Fibroblast of pulmonary artery (primary cell): ENCODE results near the gene GMDS.

ENCODE experiments used
- DNase-seq: peaks from one replicate; pipeline ENCODE4 v3.0.0-alpha.2; 2010; ENCODE audit warnings: low read depth
- H3K4me3 ChIP-seq: replicated peaks from 2 replicates; pipeline ENCODE4 v1.5.1; 2011; ENCODE audit warnings: low read depth, mild to moderate bottlenecking, control low read depth, low read length, moderate library complexity
- TF ChIP-seq, protein P1 (sequence below): IDR thresholded peaks from 2 replicates; pipeline ENCODE4 v1.5.1; 2011; ENCODE audit warnings: mild to moderate bottlenecking, control low read depth, low read length, inconsistent platforms; ENCODE audit errors: missing control alignments

Gene GMDS

DNA sequence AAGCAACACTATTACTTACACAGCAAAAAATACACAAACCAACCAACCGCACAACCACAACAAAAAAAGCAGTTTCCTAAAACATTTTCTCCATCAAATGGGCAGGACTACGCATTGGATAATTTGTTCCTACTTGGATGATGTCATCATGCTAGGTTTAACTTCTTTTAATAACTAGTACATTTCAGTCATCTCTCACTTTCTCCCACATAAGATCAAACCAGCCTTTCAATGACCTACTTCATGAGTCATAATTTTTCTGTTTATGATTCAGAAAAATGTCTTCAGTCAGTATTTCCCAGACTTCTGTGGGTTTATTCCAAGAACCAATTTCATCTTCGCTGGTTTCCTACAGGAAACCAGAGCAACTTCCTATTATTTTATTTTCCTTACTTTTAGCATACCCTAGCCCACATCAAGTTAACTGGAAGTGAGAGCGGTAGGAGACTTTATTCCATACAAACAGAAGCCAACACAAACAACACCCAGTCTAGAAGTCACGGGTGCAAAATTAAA lies 134.2 kb downstream of the GMDS start:
- DNase-seq: peak; percentile 91
- no peak overlapping the region for H3K4me3 ChIP-seq
- TF ChIP-seq, protein P1, sequence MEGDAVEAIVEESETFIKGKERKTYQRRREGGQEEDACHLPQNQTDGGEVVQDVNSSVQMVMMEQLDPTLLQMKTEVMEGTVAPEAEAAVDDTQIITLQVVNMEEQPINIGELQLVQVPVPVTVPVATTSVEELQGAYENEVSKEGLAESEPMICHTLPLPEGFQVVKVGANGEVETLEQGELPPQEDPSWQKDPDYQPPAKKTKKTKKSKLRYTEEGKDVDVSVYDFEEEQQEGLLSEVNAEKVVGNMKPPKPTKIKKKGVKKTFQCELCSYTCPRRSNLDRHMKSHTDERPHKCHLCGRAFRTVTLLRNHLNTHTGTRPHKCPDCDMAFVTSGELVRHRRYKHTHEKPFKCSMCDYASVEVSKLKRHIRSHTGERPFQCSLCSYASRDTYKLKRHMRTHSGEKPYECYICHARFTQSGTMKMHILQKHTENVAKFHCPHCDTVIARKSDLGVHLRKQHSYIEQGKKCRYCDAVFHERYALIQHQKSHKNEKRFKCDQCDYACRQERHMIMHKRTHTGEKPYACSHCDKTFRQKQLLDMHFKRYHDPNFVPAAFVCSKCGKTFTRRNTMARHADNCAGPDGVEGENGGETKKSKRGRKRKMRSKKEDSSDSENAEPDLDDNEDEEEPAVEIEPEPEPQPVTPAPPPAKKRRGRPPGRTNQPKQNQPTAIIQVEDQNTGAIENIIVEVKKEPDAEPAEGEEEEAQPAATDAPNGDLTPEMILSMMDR: no peak

- TF ChIP-seq, protein P1: no peak
- DNase-seq: peak; percentile 29
- no peak overlapping the region for H3K4me3 ChIP-seq
Observed at GRCh38 chr6:2110504-2110903, 134.9 kb downstream of the GMDS start.

DNA sequence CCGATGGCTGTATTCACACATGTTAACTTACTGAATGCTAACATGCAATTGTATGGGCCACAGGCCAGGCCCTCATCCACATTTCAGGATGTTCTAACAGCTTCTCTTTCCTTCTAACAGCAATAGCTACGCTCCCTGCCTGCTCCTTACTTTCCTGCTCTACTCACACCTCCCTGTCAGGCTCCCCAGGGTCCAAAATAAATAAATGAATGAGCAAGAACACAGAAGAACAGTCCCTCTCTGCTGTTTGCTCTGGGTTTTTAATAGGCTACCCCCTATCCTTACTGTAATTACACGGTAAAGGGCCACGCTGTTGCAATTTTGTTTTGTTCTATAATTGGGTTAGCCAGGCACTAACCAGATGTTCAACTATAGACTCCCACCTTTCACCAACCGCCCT lies 135.6 kb downstream of the GMDS start:
- DNase-seq: no peak
- H3K4me3 ChIP-seq: no peak overlapping the region
- TF ChIP-seq, protein P1: no peak

DNA sequence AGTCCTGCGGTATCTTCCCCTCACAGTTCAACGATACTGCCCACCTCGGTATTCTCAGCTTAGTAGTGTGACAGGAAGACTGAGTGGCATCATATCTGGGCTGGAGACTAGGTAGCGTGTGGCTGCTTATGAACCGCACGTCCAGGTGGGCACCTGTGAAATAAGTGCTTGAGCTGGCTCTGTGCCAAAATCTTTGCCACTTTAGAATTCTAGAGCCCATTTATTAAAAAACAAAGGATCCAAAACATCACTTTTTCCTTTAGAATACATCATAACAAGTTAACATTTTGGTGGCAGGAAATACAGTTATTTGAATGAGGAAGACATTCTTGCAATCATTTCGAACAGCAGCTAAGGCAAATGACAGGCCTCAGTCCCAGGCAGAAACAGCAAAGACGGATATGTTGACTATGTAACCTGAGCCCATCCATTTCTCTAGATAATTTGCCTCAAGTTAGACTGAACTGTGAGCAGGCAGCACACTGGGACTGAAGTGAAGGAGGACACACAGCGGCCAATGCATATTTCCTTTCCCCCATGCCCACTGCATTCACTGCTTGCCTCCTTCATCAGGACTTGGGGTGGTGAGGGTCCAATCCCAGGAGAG lies 136.6 kb downstream of the GMDS start:
- TF ChIP-seq, protein P1: no peak
- no peak for DNase-seq

GRCh38 chr6:2104524-2104880 lies 140.9 kb downstream of the GMDS start:
- no peak overlapping the region for H3K4me3 ChIP-seq
- DNase-seq: no peak
- TF ChIP-seq, protein P1: no peak

More for the DNA sequence above, 136.6 kb downstream of the GMDS start:
- H3K4me3 ChIP-seq: no peak overlapping the region

DNA sequence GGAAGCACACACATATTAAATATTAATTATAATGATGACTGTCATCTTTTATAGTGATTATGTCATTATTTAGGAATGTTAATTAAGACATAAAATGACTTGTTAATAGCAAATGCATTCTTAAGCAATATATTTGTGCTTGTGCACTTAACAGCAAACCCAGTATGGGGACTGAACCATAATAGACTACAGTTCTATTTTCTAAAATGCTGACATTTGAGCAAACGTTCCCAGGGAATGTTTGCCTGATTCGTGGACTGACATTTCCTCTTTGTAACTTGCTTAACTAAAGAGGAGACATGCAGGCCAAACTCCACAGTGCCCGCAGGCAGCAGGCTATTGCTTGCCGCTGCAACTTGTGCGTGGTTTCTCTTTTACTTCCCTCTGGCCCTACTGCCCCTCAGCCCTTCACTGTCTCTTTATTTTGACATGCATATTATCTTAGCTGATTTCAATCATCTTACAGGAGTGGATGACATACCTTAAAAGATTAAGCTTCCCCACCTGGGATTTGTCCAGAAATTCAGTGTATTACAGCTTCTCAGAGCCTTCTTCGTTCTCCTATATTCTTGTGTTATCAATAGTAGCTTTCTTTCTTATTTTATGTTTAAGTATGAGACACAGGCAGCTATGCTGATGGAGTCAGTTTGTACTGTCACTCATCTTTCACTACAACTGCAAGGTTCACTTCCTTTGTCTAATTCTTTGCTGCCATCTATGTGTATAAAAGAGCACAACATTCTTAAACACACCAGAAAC lies 141.5 kb downstream of the GMDS start:
- H3K4me3 ChIP-seq: no peak overlapping the region
- DNase-seq: peak; percentile 75
- TF ChIP-seq, protein P1: peak; percentile 63
